GM23338 (cell line): Measurements from ENCODE around the gene ANKS1B. TPM values are rescaled to one million over a fixed set of nuclear protein-coding genes. Genes with fewer than 3 reads are reported as not detected.

ENCODE experiments used
- ATAC-seq: fragments of 200-7000 bp; cut with Tn5 transposase; 3 replicates; pipeline ENCODE4 v1.9.1; 2020
- DNase-seq: peaks from one replicate; pipeline ENCODE4 v3.0.0-alpha.2; 2015; ENCODE audit warnings: low spot score
- H2AFZ ChIP-seq: fragments of 200-600 bp; sonication (generic); 2 replicates; pipeline ENCODE4 v1.8.0; 2016; ENCODE audit warnings: antibody characterized with exemption, mild to moderate bottlenecking, moderate library complexity
- H3F3A ChIP-seq: fragments of 200-600 bp; sonication (generic); replicated peaks from 2 replicates; pipeline ENCODE4 v1.8.0; 2017; ENCODE audit warnings: antibody characterized with exemption, mixed run types, low read depth
- H3K27ac ChIP-seq: fragments of 200-600 bp; sonication (generic); 2 replicates; pipeline ENCODE4 v1.6.1; 2016; ENCODE audit warnings: low read depth
- H3K27me3 ChIP-seq: fragments of 200-600 bp; sonication (generic); 2 replicates; pipeline ENCODE4 v1.8.0; 2016; ENCODE audit warnings: mild to moderate bottlenecking, mixed run types, moderate library complexity; ENCODE audit not compliant: insufficient read depth
- H3K36me3 ChIP-seq: fragments of 200-600 bp; sonication (generic); 2 replicates; pipeline ENCODE4 v1.8.0; 2016; ENCODE audit warnings: mild to moderate bottlenecking; ENCODE audit not compliant: insufficient read depth
- H3K4me1 ChIP-seq: fragments of 200-600 bp; sonication (generic); 2 replicates; pipeline ENCODE4 v1.8.0; 2016; ENCODE audit warnings: mild to moderate bottlenecking, moderate library complexity; ENCODE audit not compliant: insufficient read depth
- H3K4me2 ChIP-seq: fragments of 200-600 bp; sonication (generic); 2 replicates; pipeline ENCODE4 v1.7.1; 2017; ENCODE audit warnings: mixed run types
- H3K4me3 ChIP-seq: fragments of 200-600 bp; sonication (generic); 2 replicates; pipeline ENCODE4 v1.6.1; 2016; ENCODE audit warnings: mixed run types
- H3K79me2 ChIP-seq: fragments of 200-600 bp; sonication (generic); replicated peaks from 2 replicates; pipeline ENCODE4 v1.8.0; 2017; ENCODE audit warnings: mild to moderate bottlenecking; ENCODE audit not compliant: insufficient read depth
- H3K9me2 ChIP-seq: fragments of 200-600 bp; sonication (generic); 2 replicates; pipeline ENCODE4 v1.8.0; 2017; ENCODE audit not compliant: insufficient read depth
- H4K20me1 ChIP-seq: fragments of 200-600 bp; sonication (generic); replicated peaks from 2 replicates; pipeline ENCODE4 v1.8.0; 2017; ENCODE audit warnings: mild to moderate bottlenecking; ENCODE audit not compliant: insufficient read depth
- H3K27ac Mint-ChIP-seq: 2 replicates; pipeline ENCODE4 v1.8.0; 2020; ENCODE audit warnings: inconsistent platforms, mild to moderate bottlenecking, moderate library complexity, mixed read lengths
- H3K27me3 Mint-ChIP-seq: 3 replicates; pipeline ENCODE4 v1.8.0; 2022; ENCODE audit warnings: low read depth, mild to moderate bottlenecking, moderate library complexity, mixed read lengths, inconsistent platforms; ENCODE audit not compliant: insufficient read depth, poor library complexity
- H3K36me3 Mint-ChIP-seq: 3 replicates; pipeline ENCODE4 v1.8.0; 2021; ENCODE audit warnings: low read depth, mild to moderate bottlenecking, inconsistent platforms, moderate library complexity, mixed read lengths
- H3K4me1 Mint-ChIP-seq: 3 replicates; pipeline ENCODE4 v1.8.0; 2020; ENCODE audit warnings: mild to moderate bottlenecking, inconsistent platforms, mixed read lengths
- H3K4me3 Mint-ChIP-seq: 3 replicates; pipeline ENCODE4 v1.8.0; 2021; ENCODE audit warnings: moderate library complexity, mild to moderate bottlenecking, inconsistent platforms, mixed read lengths
- H3K9me3 Mint-ChIP-seq: 3 replicates; pipeline ENCODE4 v1.8.0; 2020; ENCODE audit warnings: moderate library complexity, mild to moderate bottlenecking, inconsistent platforms, mixed read lengths
- CTCF ChIP-seq, 2 experiments: fragments of 200-600 bp in 1 of 2; sonication (generic) in 1 of 2; conservative IDR thresholded peaks; 2 replicates each; pipeline versions ENCODE4 v1.5.1 to v1.6.1; 2016 to 2017; ENCODE audit warnings: antibody characterized with exemption in 2 of 2, low read depth in 2 of 2, mild to moderate bottlenecking in 2 of 2, moderate library complexity in 1 of 2
- ETS1 ChIP-seq: IDR thresholded peaks from 2 replicates; pipeline ENCODE4 v1.6.1; 2016; ENCODE audit warnings: antibody characterized with exemption
- EZH2 ChIP-seq: fragments of 200-600 bp; sonication (generic); IDR thresholded peaks from one replicate; pipeline ENCODE4 v1.8.0; 2017; ENCODE audit warnings: antibody characterized with exemption, mild to moderate bottlenecking, low read depth; ENCODE audit not compliant: unreplicated experiment
- JUNB ChIP-seq: IDR thresholded peaks from one replicate; pipeline ENCODE4 v1.6.1; 2016; ENCODE audit warnings: antibody characterized with exemption; ENCODE audit not compliant: unreplicated experiment
- POLR2AphosphoS5 ChIP-seq: IDR thresholded peaks from 2 replicates; pipeline ENCODE4 v1.6.1; 2016; ENCODE audit warnings: antibody characterized with exemption, low read depth
- REST ChIP-seq: IDR thresholded peaks from one replicate; pipeline ENCODE4 v1.6.1; 2018; ENCODE audit warnings: antibody characterized with exemption; ENCODE audit not compliant: unreplicated experiment
- STAT1 ChIP-seq: IDR thresholded peaks from one replicate; pipeline ENCODE4 v1.6.1; 2016; ENCODE audit warnings: antibody characterized with exemption; ENCODE audit not compliant: unreplicated experiment
- ZNF114 ChIP-seq: fragments of 250-450 bp; sonication (Bioruptor Pico); IDR thresholded peaks from 2 replicates; pipeline ENCODE4 v1.5.0; 2020; ENCODE audit warnings: mild to moderate bottlenecking, moderate library complexity
- ZNF331 ChIP-seq: fragments of 250-450 bp; sonication (Bioruptor Pico); IDR thresholded peaks from 2 replicates; pipeline ENCODE4 v1.5.0; 2020; ENCODE audit warnings: low read depth, mild to moderate bottlenecking, moderate library complexity
- ZNF462 ChIP-seq: fragments of 250-450 bp; sonication (Bioruptor Pico); IDR thresholded peaks from 2 replicates; pipeline ENCODE4 v1.5.0; 2020; ENCODE audit warnings: mild to moderate bottlenecking, moderate library complexity
- polyA plus RNA-seq: library from polyadenylated mRNA; unstranded; fragments of >200 nt; fragmentation: Nextera tagmentation; extraction: Ambion mirVana; gene quantifications from 2 replicates; pipeline ENCODE4 v1.2.1, GENCODE V29; 2016
- total RNA-seq: library from RNA; depleted of rRNA; stranded (reverse); fragments of >200 nt; shearing (Covaris generic); gene quantifications from 2 replicates; pipeline ENCODE4 v1.2.3, GENCODE V29; 2014

Gene ANKS1B
- total and polyA plus RNA-seq, 2 experiments from 2014 or later, result 4.3 to 5.8 TPM

GRCh38 chr12:98803468-98804209, 1181.1 kb downstream of the ANKS1B start:
- H3K4me3 Mint-ChIP-seq, result no peak overlapping the region
- no peaks in the 10 kb centered on the region for H3K36me3 Mint-ChIP-seq
- no peaks in the 10 kb centered on the region for H3K27me3 ChIP-seq
- no peak for TF ChIP-seq ZNF114 (CRISPR knock-in tag)
- TF ChIP-seq JUNB, result no peak
- TF ChIP-seq CTCF (conservative IDR thresholded peaks at IDR 0.05; ENCODE audit: low read depth in 2 of 2), result no peak
- no peak for TF ChIP-seq POLR2AphosphoS5
- no peak for TF ChIP-seq EZH2
- no peak for TF ChIP-seq REST
- no peak for TF ChIP-seq ZNF462
- no peak for TF ChIP-seq ETS1
- TF ChIP-seq STAT1, result no peak
- TF ChIP-seq ZNF331 (CRISPR knock-in tag), result no peak
- H2AFZ ChIP-seq, result no peak overlapping the region
- no peaks in the 10 kb centered on the region for H3K9me3 Mint-ChIP-seq
- no peaks in the 10 kb centered on the region for H3K36me3 ChIP-seq
- H3K27me3 Mint-ChIP-seq, result no peaks in the 10 kb centered on the region
- H3K4me1 ChIP-seq, result peaks cover 6% of the 10 kb centered on the region
- H4K20me1 ChIP-seq, result no peaks in the 10 kb centered on the region
- DNase-seq (no peak), ATAC-seq (no peak)
- H3K4me1 Mint-ChIP-seq, result peaks cover 27% of the 10 kb centered on the region
- no peak overlapping the region for H3K27ac Mint-ChIP-seq
- H3K4me3 ChIP-seq, result no peak overlapping the region
- H3F3A ChIP-seq, result no peaks in the 10 kb centered on the region
- H3K27ac ChIP-seq, result no peak overlapping the region
- H3K4me2 ChIP-seq, result no peak overlapping the region
- H3K79me2 ChIP-seq, result no peaks in the 10 kb centered on the region
- no peaks in the 10 kb centered on the region for H3K9me2 ChIP-seq
